Stimulated activated CD4-positive, alpha-beta T cell treated with anti-CD3 and anti-CD28 coated beads, Interleukin-1b, Interleukin-23, amount 100 ng/mL, for 48 hours (primary cell): Measurements from ENCODE around the gene SLC35F3.

Experiments used
- DNase-seq: peaks from one replicate; pipeline ENCODE4 v3.0.0-alpha.2; 2020

The SLC35F3 gene

DNA sequence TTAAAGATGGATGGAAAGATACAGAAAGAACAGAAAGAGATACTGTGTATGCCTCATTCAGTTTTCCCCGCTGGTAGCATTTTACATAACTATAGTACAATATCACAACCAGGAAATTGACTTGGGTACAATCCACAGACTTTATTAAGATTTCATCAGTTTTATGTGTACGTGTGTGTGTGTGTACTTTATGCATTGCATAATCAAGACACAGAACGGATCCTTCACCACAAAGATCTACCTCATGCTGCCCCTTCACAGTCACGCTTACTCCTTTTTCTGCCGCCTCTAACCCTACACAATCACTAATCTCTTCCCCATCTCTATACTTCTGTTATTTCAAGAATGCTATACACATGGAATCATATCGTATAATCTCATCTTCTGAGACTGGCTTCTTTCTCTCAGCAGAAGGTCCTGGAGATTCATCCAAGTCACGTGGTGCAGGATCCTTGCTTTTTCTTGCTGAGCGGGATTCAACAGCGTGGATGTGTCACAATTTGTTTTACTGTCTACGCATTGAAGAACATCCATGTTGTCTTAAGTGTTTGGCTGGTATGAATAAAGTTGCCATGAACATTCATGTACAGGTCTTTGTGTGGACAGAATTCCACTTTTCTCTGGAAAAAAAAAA lies 76.7 kb downstream of the SLC35F3 start:
- DNase-seq = no peak

DNA sequence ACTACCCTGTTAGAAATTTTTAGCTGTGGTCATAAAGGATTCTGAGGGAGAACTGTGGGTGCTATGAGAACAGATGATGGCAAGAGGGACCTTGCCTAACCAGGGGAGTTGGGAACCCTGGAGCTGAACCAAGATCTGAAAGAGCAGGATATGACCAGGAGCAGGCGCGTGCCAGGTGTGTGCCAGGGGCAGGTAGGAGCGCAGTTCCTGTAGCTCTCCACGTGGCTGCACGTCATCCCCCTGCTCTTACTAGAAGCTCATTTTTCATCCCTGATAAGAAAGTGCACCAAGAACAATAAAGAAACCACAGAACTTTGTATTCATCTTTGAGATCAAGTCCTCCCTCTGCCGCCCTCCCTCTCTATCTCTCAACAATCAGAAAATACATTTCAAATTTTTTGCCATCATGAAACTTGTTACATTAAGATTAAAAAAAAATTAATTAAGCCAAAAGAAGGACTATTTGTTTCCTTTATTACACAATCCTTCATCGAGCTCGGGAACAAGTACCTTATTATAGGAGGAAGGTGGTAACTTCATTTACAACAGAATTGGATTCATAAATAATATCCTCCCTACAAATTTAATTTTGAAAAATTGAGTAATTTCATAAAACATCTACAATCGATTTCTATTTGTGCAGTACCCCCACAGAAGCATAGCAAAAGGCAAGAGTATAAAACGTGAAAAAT lies 78.5 kb downstream of the SLC35F3 start:
- DNase-seq = no peak

GRCh38 chr1:233983811-233984210 lies 79.3 kb downstream of the SLC35F3 start:
- no peak for DNase-seq

DNA sequence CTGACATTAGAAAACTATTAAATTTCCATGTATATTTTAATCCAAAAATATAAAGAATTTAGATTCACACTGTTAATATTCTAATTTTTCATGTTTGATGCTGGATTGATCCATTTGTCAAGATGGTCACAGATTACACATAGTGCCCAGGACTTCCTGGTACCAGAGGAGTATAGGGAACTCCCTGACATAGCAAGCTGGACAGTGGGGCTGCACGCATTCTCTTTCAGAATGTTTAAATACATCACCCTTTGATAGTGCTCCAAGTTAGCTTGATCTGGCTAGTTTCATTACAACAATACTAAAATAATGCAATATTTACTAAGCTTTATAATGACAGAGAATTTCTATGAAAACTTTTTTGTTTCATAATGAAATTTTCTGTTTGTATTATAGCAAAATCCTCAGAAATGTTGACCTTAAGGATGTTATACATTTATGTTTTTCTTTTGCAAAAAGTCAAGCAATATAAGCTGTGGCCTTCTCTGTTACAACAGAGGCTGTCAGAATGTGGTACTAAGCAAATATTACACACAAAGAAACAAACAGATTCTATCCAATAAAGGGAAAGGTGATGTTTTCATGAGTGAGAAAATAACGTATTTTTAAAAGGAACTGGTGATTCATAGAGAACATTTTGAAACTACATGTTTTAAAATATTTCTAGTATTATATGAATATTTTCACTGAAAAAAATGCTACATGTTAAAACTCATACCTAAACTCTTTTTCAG lies 84.7 kb downstream of the SLC35F3 start:
- no peak for DNase-seq

GRCh38 chr1:233990486-233990885 lies 86.0 kb downstream of the SLC35F3 start:
- DNase-seq = no peak

GRCh38 chr1:233993651-233994050 lies 89.2 kb downstream of the SLC35F3 start:
- DNase-seq = peak; percentile 24

GRCh38 chr1:233994112-233994511 lies 89.6 kb downstream of the SLC35F3 start:
- DNase-seq = no peak

- no peak for DNase-seq
Observed at GRCh38 chr1:233998456-233998855, 94.0 kb downstream of the SLC35F3 start.

GRCh38 chr1:233998891-233999290 lies 94.4 kb downstream of the SLC35F3 start:
- DNase-seq = no peak

- no peak for DNase-seq
Observed at GRCh38 chr1:234000557-234001041, 96.1 kb downstream of the SLC35F3 start.

DNA sequence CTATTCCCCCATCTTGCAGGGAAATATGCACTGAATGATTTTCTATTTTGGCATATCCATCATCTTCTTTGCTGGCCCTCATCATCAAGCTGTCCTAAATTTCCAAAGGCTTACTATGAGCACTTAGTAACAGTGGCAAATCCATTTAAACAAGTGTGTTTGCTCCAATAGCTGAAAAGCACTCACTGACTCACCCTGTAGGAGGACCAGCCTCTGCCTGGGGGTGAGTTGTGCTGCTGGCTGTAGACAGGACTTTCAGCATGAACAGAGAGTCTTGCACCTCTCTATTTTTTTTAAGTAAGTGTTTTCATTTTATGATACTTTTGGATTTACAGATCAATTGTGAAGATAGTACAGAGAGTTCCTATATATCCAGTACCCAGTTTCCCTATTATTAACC lies 97.3 kb downstream of the SLC35F3 start:
- no peak for DNase-seq

- no peak for DNase-seq
Observed at GRCh38 chr1:234004591-234004990, 100.1 kb downstream of the SLC35F3 start.

GRCh38 chr1:234007684-234008083 lies 103.2 kb downstream of the SLC35F3 start:
- DNase-seq = no peak

DNA sequence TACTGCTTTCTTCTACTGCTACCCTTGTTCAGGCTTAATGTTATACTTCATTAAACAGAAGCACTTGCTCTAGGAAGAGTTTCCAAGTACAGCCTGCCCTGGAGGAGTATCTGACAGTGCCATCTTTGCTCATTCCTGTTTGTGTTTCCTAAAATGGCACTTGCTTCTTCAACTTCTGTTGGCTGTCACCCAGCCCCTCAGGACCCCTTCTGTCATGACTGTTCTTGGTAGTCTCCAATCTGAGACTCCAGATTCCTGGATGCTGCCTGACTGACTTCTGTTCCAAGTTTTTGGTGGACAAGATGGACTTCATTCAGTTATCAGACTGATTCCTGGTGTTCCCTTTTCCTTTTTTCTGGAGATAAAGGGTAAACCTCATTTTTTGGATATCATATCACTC lies 104.1 kb downstream of the SLC35F3 start:
- DNase-seq = no peak

GRCh38 chr1:234009668-234010067 lies 105.2 kb downstream of the SLC35F3 start:
- DNase-seq = no peak

DNA sequence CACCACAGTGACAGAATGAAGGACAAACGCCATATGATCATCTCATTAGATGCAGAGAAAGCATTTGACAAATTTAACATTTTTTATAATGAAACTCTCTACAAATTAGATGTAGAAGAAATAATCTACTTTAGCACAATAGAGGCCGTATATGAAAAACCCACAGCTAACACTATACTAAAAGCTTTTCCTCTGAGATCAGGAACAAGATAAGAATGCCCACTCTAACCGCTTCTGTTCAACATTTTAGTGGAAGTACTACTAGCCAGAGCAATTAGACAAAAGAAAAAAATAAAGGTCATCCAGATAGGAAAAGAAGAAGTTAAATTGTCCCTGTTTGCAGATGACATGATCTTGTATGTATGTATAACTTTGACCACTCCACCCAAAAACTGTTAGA lies 109.7 kb downstream of the SLC35F3 start:
- DNase-seq = no peak

GRCh38 chr1:234018816-234019215 lies 114.3 kb downstream of the SLC35F3 start:
- no peak for DNase-seq

GRCh38 chr1:234019387-234019786 lies 114.9 kb downstream of the SLC35F3 start:
- DNase-seq = no peak

GRCh38 chr1:234022302-234022701 lies 117.8 kb downstream of the SLC35F3 start:
- no peak for DNase-seq

DNA sequence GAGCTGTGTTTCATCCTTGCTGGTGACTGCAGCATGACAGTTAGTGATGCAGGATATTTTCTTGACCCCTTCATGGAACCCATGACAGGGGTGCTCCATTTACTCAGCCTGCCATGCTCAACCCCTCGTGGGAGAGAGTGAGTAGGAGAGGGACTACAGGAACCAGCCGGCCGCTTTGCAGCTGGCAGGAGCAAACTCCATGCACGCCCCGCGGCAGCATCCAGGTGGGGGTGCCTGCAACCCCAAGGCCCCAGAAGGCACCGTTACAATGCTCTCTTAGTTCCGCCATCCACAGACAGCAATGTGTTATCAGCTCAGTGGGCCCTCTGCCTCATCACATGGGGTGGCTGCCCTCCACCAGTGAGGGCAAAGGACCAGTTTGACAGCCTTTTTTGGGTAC lies 135.1 kb downstream of the SLC35F3 start:
- DNase-seq = no peak

DNA sequence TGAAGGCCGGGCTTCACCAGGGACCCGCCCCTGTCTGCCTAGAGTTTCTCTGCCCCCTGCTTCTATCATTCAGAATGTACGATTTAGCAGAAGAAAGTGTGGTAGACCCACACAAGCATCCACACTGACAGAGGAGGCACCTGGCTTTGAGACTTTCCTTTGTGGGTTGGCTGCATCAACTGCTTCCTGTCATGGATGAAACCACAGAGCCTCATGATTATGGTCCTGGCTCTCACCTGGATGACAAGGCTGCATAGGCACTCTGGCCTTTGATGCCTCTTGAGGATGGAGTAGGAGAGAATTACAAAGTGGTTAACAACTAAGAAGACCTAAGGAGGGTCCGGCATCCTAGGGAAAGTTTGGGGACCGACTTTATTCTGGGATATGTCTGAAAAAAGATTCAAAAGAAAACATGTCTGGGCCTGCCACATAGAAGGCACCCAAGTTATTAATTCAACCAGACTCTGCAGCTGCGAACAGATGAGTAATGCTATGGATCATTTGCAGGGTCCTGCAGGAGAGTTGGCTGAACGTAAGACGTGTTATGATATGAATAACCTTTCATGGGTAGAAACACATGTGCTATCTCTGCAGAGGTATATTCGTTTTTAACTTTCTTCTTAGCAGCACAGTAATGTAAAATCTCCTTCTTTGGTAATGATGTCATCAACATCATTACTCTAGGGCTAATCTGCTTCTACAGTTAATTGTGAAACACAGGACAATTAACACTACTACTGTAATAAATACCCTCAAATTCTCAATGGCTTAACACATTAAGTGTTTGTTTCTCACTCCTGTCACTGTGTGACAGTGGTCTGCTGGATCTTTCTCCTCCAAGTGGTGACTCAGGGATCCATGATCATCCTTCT lies 136.2 kb downstream of the SLC35F3 start:
- DNase-seq = no peak

GRCh38 chr1:234044079-234044478 lies 139.6 kb downstream of the SLC35F3 start:
- no peak for DNase-seq

DNA sequence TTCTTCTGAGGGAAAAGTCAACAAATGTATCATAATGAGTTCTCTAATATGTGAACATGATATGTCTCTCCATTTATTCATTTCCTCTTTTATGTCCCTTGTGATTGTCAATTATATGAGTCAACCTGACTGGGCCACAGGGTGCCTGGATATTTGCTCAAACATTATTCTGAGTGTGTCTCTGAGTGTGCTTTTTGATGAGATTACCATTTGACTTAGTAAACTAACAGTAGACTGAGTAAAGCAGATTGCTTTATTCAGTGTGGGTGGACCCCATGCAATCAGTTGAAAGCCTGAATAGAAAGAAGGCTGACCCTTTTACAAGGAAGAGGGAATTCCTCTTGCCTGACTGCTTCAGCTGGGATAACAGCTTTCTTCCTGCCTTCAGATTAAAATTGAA lies 142.6 kb downstream of the SLC35F3 start:
- DNase-seq = no peak
